ENCODE data around the gene RGS2.
A peak's percentile ranks its signal among the peaks of the same experiment; 100 is the strongest.

The RGS2 gene

GRCh38 chr1:192821296-192821695 is 12.5 kb downstream of the RGS2 start:
- H3K36me3 ChIP-seq (replicated peaks) = no peaks in the 10 kb centered on the region
- DNase-seq = no peak
- no peaks in the 10 kb centered on the region for H3K27me3 ChIP-seq (replicated peaks)
- no peak overlapping the region for H3K27ac ChIP-seq
- H3K4me3 ChIP-seq (ENCODE audit: low read depth, low read length) = no peak overlapping the region
- TF ChIP-seq, protein P1, sequence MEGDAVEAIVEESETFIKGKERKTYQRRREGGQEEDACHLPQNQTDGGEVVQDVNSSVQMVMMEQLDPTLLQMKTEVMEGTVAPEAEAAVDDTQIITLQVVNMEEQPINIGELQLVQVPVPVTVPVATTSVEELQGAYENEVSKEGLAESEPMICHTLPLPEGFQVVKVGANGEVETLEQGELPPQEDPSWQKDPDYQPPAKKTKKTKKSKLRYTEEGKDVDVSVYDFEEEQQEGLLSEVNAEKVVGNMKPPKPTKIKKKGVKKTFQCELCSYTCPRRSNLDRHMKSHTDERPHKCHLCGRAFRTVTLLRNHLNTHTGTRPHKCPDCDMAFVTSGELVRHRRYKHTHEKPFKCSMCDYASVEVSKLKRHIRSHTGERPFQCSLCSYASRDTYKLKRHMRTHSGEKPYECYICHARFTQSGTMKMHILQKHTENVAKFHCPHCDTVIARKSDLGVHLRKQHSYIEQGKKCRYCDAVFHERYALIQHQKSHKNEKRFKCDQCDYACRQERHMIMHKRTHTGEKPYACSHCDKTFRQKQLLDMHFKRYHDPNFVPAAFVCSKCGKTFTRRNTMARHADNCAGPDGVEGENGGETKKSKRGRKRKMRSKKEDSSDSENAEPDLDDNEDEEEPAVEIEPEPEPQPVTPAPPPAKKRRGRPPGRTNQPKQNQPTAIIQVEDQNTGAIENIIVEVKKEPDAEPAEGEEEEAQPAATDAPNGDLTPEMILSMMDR (IDR thresholded peaks at IDR 0.05; ENCODE audit: low read depth, low read length, missing control alignments) = no peak
- in situ Hi-C loops (cut with HindIII; ENCODE audit: low pct_ligation_motif_present, low sequenced_read_pairs) = loop anchor here (25.0 kb wide), 1 partner anchor 191 kb away; no protein-coding TSS in a partner anchor

GRCh38 chr1:192824511-192824910 is 15.7 kb downstream of the RGS2 start:
- Histone ChIP-seq H3K36me3 (replicated peaks) (no peaks in the 10 kb centered on the region), H3K4me3 (ENCODE audit: low read depth, low read length) (no peak overlapping the region), H3K27ac (no peak overlapping the region), H3K27me3 (replicated peaks) (no peaks in the 10 kb centered on the region)
- in situ Hi-C loops (cut with HindIII; ENCODE audit: low pct_ligation_motif_present, low sequenced_read_pairs) = loop anchor here (25.0 kb wide), 1 partner anchor 188 kb away; no protein-coding TSS in a partner anchor
- TF ChIP-seq, protein P1 (IDR thresholded peaks at IDR 0.05; ENCODE audit: low read depth, low read length, missing control alignments) = no peak
- DNase-seq = no peak

- H3K4me3 ChIP-seq (ENCODE audit: low read depth, low read length) = no peak overlapping the region
- H3K36me3 ChIP-seq (replicated peaks) = no peaks in the 10 kb centered on the region
- in situ Hi-C loops (cut with HindIII; ENCODE audit: low pct_ligation_motif_present, low sequenced_read_pairs) = no loop called here
- peak overlapping the region; percentile 31 for H3K27ac ChIP-seq
- DNase-seq = peak; percentile 41
- no peaks in the 10 kb centered on the region for H3K27me3 ChIP-seq (replicated peaks)
- TF ChIP-seq, protein P1 (IDR thresholded peaks at IDR 0.05; ENCODE audit: low read depth, low read length, missing control alignments) = no peak
Observed at GRCh38 chr1:192826791-192827546, 18.1 kb downstream of the RGS2 start.

GRCh38 chr1:192830595-192831246 is 21.9 kb downstream of the RGS2 start:
- Histone ChIP-seq H3K27ac (no peak overlapping the region), H3K27me3 (replicated peaks) (no peaks in the 10 kb centered on the region), H3K4me3 (ENCODE audit: low read depth, low read length) (no peak overlapping the region), H3K36me3 (replicated peaks) (no peaks in the 10 kb centered on the region)
- no peak for DNase-seq
- TF ChIP-seq, protein P1 (IDR thresholded peaks at IDR 0.05; ENCODE audit: low read depth, low read length, missing control alignments) = no peak
- in situ Hi-C loops (cut with HindIII; ENCODE audit: low pct_ligation_motif_present, low sequenced_read_pairs) = no loop called here

DNA sequence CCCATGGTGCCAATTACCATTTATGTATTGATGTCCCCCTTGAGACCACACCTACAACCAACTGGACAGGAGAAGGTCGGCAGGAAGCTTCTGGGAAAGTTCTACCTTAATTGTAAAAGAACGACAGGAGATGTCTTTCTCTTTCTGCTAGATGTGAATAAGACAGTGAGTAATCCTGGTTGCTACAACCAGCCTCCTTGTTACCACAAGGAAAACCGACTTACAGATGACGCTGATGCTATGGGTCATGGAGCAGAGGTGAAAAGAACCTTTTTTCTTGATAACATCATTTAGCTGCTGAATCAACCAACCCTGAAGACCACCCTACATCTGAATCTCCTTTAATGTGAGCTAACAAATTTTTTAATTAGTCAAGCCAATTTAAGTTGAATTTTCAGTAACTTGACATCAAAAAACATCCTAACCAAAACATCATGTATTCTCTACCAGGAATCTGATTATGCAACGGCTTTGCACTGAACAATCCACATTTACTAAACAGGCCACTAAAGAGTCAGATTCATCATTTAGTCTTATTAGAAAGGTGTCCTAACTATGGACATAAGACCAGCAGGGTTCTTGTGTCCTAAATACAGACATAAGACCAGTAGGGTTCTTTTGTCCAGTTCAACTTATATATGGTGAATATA is 23.0 kb downstream of the RGS2 start:
- in situ Hi-C loops (cut with HindIII; ENCODE audit: low pct_ligation_motif_present, low sequenced_read_pairs) = no loop called here
- H3K4me3 ChIP-seq (ENCODE audit: low read depth, low read length) = no peak overlapping the region
- TF ChIP-seq, protein P1 (IDR thresholded peaks at IDR 0.05; ENCODE audit: low read depth, low read length, missing control alignments) = no peak
- peak; percentile 55 for DNase-seq
- peak overlapping the region; percentile 51 for H3K27ac ChIP-seq
- no peaks in the 10 kb centered on the region for H3K36me3 ChIP-seq (replicated peaks)
- no peaks in the 10 kb centered on the region for H3K27me3 ChIP-seq (replicated peaks)
